ENCODE data around the gene NLGN1.
"Not testable (repeated sequence)": the region's sequence is repeated elsewhere in the genome, so short reads cannot be mapped to it uniquely, and the experiment has no call there.

NLGN1 gene

DNA sequence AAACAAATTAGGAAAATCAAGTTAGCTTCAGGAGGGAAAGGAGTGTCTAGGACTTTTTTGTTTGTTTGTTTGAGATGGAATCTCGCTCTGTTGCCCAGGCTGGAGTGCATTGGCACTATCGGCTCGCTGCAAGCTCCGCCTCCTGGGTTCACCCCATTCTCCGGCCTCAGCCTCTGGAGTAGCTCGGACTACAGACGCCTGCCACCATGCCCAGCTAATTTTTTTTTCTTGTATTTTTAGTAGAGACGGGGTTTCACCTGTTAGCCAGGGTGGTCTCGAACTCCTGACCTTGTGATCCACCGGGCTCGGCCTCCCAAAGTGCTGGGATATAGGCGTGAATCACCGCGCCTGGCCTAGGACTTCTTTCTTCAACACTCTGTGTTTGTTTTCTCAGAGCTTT is 171.1 kb downstream of the NLGN1 start:
- DNase-seq, result no peak

DNA sequence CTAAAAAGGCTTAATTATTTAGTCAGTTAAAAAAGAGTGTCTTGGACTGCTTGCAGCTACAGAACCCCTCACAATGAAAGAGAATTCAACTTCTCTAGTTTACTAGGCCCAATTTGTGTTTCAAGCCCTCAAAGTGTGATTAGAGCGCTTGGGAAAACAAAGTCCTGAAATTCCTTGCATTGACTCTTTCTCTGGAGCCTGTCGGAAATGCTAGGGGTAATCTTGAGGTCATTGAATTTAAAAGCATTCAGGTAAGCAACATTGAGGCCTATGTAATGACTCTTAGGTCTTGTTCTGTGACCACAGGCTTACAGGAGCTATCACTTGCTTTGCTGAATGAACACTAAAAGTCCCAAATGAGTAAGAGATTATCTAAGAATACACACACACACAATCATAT is 186.0 kb downstream of the NLGN1 start:
- no peak for DNase-seq

DNA sequence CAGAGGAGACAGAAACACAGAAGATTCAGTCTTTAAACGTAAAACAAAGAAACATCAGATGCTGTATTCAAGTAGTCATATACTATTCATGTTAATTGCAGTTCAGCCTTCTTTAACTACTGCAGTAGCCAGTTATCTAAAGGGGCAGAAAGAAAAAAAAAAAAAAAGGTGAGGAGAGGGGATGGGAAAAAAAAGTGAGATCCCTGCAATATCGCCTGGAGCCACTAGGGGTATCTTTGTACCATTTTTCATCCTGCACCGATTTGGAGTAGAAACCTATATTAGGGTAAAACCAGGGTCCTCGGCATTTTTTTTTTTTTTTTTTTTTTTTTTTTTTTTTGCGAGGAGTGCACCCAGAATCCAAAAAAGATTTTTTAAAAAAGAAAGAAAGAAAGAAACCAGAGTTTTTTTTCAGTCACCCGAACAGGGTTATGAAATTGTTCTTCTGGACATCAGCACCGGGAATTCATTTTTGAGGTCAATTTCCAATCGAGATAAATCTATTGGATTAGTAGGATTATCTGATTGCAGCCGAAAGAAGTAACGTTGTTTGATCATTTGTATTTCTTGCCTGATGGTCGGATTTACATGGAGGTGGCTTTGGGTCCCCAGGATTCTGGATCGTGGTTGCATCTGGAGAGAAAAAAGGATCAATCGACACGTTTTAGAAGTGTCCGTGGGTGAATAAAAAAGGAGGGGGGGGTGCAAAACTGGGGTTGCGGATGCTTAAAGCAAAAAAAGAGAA is 186.7 kb downstream of the NLGN1 start:
- peak; percentile 5 for DNase-seq

DNA sequence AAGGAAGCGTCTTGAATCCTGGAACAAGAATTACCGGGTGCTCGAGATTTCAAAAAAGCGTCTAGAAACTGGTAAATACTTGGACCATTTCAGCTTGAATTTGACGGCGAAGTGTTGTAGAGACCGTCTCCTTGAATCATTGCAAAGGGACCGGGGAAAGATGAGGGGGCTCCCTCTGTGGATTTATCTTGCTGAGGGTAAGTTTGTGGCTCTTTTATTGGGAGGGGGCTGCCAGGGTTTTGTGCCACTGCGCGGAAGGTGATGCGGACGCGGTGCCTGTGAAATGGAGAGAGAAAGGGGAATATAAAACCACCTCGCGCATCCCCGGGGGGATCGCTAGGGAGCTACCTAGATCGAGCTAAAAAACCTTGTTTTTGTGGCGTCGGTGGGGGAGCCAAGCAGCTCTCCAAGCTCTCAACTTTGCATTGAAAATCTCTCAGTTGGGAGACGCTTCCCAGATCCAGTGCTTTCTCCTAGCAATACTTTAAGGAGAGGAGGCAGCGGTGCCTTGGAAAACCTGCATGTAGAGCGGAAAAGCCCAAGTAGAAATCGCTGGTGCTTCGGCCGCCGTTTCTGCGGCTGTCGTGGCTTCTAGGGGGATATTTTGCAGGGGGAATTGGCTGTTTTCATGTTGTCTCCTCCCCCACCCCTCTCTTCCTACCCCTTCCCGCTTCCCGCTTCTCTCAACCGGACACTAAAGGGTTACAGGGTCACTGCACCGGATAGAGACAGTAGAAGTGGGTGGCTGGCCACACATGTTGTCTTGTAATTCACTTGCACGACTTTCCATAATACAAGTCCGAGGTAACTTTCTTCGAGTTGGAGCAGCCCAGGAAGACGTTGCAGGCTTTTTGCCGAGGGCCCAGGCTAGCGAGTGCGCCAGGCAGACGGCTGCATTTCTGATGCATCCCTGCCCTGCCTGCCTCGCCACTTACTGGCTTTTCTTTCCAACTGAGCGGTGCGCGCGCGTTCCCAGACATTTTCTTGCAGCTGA is 187.6 kb downstream of the NLGN1 start:
- no peak for DNase-seq

DNA sequence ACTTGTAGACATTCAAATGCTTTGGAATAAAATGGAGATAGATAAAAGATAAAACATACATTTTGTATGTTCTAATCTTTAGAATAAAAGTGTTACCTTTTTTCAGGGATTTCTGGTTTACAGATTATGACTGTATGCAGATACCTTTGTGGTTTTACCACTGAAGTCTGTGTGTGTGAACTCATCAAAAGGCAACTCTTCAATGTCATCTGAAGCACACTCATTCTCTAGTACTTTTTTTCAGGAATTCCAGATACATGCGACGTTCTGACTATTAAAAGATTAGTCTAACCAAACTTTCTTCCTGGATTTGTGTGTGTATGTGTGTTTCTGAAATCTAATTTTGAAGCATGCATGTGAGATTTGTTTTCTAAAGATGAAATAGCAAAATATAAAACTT is 188.6 kb downstream of the NLGN1 start:
- no peak for DNase-seq

DNA sequence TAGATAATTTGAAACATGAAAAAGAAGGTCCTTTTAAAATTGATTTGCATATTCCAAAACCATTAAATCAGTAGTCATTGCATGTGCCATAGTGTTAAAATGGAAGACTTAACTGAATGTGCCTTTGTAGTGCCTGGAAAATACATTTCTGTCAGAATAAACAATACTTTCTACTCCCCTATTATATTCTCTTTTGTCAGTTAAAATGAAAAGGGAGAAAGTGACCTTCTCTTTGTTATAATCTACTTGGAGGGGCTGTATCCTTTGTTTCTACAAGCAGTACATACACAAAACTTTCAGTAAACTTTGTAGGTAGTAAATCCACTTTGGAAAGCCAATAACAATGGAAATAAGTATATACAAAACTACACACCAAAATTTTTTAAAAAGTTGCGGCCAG is 189.5 kb downstream of the NLGN1 start:
- DNase-seq, result no peak

DNA sequence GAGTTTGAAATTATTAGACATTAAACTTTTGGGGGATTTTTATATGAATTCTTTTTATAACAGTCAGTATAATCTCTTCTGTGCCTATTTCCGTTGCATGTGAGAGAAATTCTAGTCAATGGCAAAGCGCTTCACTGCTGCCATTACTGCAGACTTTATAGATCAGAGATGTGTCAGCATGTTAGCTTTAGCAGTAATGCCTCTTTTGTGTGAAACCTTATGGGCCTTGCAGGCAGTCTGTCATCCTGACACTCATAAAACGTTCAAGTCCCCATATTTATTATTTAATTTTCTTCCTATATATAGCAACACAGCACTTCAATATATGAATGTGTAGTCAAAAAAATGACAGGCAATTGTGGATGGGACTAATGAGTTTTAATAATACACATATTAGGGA is 191.0 kb downstream of the NLGN1 start:
- no peak for DNase-seq

DNA sequence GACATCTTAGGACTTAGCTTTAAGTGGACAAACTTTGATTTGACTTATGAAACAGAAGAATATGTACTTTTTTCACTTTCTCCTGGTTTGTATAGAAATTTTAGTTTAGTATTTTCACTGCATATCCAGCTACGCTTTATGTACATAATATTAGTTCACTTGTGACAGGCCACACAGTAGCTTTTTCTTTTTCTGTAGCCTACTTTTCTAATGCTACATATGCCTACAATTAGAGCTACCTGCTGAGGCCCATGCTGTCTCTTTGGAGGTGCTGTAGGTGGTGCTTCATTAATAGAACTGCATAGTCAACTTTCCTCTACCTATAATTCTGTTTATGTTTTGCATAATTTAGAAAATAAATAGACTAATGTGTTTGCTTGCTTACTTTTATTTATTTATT is 191.6 kb downstream of the NLGN1 start:
- no peak for DNase-seq

DNA sequence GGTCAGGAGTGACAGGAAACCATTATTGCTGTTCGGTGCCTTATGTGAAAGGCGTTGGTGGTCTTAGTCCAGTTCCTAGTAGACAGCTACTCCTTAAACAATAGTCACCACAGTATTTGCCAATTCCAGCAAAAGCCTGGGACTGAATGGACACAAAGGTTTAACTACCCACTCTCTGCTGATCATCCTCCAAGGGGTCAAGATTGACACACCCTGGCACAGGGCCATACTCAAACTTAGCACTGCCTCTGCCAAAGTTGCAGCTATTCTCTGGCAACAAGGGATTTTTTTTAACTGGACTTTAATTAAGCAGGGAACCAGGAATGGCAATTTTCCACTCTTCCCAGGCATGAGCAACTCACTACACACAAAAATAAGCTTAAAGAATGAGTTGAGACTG is 193.9 kb downstream of the NLGN1 start:
- no peak for DNase-seq

DNA sequence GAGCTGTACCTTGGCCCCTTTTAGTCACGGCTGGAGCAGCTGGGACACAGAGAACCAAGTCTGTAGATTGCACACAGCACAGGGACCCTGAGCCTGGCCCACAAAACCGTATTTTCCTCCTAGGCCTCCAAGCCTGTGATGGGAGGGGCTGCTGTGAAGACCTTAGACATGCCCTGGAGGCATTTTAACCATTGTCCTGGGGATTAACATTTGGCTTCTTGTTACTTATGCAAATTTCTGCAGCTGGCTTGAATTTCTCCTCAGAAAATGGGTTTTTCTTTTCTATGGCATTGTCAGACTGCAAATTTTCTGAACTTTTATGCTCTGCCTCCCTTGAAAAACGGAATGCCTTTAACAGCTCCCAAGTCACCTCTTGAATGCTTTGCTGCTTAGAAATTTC is 197.3 kb downstream of the NLGN1 start:
- not testable (repeated sequence) for DNase-seq

DNA sequence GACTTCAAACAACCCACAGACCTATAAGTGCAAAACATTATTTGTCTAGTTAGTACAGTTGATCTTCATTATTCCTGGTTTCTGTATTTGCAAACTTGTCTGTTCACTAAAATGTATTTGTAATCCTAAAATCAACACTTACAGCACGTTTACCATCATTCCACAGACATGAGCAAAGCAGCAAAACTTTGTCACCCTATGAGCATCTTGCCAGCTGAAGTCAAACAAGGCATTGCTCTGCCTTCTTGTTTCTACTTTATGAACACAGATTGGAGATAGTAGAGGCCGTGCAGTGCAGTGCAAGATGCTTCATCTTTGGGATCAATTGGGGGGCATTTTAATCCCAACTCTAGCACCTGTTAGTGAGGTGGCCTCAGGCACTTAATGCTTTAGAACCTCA is 202.1 kb downstream of the NLGN1 start:
- DNase-seq, result no peak

DNA sequence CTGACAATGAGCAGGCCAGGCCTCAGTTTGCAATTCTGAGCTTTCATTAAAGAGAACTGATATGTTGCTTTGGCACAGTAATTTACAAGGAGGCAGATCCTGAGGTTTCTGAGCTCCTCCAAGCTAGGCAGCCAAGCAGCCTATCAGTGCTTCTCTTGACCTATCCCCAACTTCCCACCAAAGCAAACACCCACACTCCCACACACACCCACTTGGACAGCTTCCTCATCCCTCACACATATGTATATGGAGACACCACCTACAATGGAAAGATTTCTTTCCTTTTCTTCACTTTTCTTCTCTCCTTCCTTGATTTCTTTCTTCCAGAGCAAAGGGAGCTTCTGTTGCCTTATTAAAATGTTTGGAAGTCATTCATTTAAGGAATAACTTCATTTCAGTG is 217.0 kb downstream of the NLGN1 start:
- no peak for DNase-seq

DNA sequence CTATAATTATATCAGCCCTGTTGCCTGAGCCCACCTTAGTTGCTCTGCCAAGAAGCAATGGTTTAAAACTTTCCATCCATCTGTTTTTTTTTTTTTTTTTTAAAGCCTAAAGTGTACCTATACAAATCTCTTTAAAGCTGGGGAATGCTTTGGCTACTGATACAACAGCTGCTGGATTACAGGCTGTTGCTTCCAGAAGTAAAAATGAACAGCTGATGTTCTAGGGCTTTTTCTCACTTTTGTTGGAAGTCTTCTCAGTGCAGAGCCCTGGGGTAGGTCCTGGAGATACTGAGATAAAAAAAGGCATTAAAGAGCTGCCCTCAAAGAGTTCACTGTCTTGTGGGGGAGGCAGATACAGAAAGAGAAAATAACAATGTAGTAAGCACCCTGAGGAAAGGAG is 218.1 kb downstream of the NLGN1 start:
- DNase-seq, result no peak

DNA sequence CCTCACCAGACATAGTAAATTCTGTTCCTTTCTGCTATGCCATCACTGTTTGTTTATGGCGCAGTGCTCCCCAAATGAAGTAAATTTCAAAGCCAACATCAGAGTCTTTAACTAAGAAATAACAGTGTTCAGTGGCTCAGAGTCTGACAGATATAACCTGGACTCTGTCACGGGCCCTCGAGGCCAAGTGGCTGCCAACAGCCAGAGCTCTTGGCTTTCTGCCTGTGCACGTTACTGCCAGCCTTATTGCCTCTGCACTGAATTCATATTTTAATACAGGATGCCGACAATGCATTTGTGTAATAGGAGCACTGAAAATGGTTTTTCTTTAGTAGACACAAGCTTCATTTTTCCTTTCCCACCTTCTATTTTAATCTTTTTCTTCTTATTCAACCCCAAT is 219.9 kb downstream of the NLGN1 start:
- DNase-seq, result no peak

DNA sequence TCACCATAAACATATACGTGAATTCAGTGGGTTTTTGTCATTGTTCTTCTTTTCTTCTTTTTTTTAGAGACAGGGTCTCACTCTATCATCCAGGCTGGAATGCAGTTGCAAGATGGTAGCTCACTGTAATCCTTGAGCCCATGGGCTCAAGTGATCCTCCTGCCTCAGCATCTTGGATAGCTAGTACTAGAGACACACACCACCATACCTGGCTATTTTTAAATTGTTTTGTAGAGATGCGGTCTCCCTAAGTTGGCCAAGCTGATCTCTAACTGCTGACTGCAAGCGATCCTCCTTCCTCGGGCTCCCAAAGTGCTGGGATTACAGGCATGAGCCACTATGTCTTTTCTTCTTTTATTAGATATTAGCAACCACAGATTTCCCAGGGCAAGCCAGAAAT is 220.6 kb downstream of the NLGN1 start:
- DNase-seq, result no peak

DNA sequence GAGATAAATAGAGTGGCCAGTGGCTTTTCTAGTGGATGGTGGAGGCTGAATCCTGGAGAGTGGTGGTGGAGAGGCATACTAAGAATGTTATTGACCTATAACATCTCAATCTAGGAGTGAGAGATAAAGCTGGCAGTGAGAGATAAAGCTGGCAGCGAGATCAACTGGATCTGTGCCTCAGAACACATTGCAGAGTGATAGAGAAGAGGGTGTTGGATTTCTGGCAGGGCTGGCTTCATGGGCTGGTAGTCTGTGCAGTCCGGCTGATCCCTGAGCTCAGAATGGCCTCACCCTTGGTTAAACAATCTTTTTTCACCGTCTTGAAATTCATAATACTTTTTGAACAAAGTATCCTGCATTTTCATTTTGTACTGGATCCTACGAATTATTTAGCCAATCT is 221.2 kb downstream of the NLGN1 start:
- no peak for DNase-seq

DNA sequence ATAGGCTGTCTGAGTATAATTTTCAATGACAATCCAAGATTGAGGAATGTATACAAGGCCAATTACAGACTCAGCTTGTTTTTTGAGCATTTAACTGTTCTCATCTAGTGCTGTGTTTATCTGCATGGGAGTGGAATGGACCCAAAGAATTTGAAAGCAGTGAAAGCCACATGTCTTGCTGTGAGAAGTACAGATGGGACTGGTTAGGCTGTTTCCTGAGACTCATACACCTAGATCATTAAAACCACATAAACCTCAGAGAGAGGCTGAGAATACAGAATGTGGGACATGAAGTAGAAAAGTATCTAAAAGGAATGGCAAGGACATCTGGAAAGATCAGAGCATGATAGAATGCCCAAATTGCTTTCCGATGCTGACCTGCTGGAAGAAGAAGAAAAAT is 224.6 kb downstream of the NLGN1 start:
- no peak for DNase-seq

DNA sequence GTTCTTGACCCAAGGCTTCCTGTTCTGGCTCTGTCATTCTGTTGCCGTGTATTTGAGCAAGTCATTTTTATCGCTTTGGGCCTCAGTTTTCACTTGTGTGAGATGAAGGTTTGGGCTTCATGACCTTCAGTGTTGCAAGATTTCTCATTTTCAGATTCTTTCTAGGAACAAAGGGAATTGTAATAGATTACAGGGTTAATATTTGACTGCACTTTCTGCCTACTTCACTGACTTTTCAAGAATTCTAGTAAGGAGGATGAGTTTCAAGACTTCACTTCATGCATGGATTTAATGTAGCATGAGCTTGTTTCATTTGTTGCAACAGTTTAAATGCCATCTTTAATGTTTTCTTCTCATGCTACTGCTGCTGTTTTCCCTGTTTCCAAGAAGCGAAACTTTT is 226.5 kb downstream of the NLGN1 start:
- DNase-seq, result no peak

DNA sequence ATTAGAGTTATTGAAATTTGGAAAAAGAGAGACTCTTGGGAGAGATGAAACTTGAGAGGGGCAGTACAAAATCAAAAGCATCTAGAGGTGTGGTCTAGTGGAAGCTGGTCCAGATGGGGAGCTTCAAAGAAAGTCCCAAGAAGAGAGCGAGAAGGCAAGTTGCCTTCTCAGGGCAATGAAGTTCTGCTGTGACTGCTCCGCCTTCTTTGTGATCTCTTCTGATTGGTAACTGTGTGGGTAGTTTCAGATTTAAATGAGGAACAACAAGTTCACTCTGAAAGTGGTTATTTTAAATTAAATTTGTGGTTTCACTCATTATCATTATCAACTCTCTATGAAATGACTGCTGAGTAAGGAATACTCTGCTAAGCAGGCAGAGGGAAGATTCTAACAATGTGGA is 233.3 kb downstream of the NLGN1 start:
- no peak for DNase-seq

DNA sequence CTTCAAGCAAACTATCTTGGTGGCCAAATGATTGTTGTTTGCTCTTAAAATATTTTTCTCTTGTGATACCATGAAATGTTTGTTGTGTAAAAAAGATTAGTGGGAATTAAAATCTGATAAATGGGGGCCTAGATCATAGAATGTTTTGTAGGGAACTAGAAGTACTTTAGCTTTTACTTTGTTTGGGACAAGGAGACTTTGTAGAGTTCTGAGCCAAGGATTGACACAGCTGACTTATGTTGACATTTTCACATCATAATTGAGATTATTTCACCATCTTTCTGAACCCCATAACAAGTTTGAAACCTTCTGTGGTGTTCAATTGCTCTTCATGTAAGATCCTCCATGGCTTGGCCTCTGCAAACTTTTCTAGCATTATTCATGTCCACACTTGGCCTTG is 235.4 kb downstream of the NLGN1 start:
- no peak for DNase-seq

DNA sequence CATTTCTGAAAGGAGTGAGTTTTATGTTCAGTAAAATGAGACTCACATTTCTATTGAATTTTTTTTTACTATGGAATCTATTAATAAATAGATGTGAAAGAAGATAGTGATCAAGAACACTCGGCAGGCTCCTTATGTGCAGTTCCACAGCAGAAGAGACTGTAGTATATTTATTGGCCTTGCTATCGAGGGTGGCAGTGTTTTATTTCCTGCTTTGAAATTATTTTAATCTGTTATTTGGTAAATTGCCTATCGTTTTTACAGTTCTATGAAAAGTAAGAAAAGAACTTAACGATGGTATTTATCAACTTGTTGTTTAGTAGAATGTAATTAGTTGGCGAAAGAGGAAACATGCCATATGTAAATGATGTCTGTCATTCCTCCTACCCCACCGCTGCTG is 238.3 kb downstream of the NLGN1 start:
- DNase-seq, result no peak

DNA sequence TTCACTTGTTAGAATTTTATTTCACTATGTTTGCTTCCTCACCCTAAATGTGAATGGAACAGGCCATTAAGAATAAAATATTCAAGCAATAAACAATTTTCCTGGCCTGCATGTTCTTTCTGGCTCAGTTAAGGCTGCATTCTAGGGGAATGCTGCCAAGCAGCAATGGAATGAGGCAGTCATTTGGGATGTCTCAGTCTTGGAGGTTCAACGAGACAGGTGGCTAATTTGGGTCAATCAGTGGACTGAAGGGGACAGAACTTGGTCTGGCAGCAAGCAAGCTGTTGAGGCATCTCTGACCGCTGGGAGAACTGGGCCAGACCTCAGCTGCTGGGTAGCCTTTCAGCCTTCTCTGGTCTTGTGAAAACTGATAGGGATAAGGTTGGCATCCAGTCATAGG is 241.6 kb downstream of the NLGN1 start:
- no peak for DNase-seq

DNA sequence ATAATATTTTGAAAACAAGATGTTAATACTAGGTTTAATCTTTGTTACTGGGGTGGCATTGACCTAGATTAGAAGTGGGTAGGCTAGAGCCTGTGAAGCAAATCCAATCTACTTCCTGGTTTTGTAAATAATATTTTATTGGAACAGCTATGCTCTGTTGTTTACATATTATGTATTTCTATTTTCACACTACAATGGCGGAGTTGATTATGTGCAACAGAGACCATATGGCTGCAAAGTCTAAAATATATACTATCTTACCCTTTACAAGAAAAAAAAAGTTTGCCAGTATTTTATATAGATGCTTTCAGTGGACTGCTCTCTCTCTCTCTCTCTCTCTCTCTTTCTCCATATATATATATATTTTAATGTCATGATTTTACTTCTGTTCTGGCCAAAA is 244.2 kb downstream of the NLGN1 start:
- no peak for DNase-seq

All from activated CD4-positive, alpha-beta T cell treated with anti-CD3 and anti-CD28 coated beads, Interleukin-2, Interleukin-6, amounts not matched to agents 100 ng/mL and 50 ng/mL, durations not matched to agents 16 hours and 8 hours (primary cell).